Panc1 (cell line): ENCODE measurements around the gene PLCE1. TPM values are rescaled to one million over a fixed set of nuclear protein-coding genes. Genes with fewer than 3 reads are reported as not detected.

Source experiments
- ATAC-seq: fragments of 200-7000 bp; cut with Tn5 transposase; 2 replicates; pipeline ENCODE4 v1.9.1; 2020; ENCODE audit warnings: mild to moderate bottlenecking, moderate library complexity
- BruUV-seq: library from RNA; stranded (reverse); fragments of 400-500 nt; replicated peaks from 2 replicates; lab custom pipeline; 2021; lab: Mats Ljungman, UMichigan
- CTCF ChIA-PET: fragments of 300-600 bp; sonication (Branson Sonifier 250); formaldehyde crosslinking; loops from one replicate; lab custom pipeline; 2022; ENCODE audit warnings: antibody characterized with exemption; lab: Charles Lee
- POLR2A ChIA-PET: fragments of 300-600 bp; sonication (Branson Sonifier 250); formaldehyde crosslinking; loops from one replicate; lab custom pipeline; 2022; ENCODE audit warnings: antibody characterized with exemption; lab: Charles Lee
- DNase-seq: peaks from one replicate; pipeline ENCODE4 v3.0.0-alpha.2; 2010; ENCODE audit warnings: low read depth, low spot score
- H3K27ac ChIP-seq: 2 replicates; pipeline ENCODE4 v1.5.1; 2011; ENCODE audit warnings: mild to moderate bottlenecking, low read length, inconsistent platforms
- H3K27me3 ChIP-seq: fragments of 200-500 bp; sonication (Bioruptor generic); 2 replicates; pipeline ENCODE4 v1.6.0; 2014; ENCODE audit warnings: low read length, inconsistent platforms; ENCODE audit not compliant: control insufficient read depth, insufficient read depth
- H3K36me3 ChIP-seq: fragments of 200-500 bp; sonication (Bioruptor generic); 2 replicates; pipeline ENCODE4 v1.5.1; 2014; ENCODE audit warnings: inconsistent platforms, mild to moderate bottlenecking, low read length, moderate library complexity; ENCODE audit not compliant: control insufficient read depth, insufficient read depth
- H3K4me1 ChIP-seq: 2 replicates; pipeline ENCODE4 v1.5.1; 2011; ENCODE audit warnings: inconsistent platforms, mild to moderate bottlenecking, low read length, moderate library complexity; ENCODE audit not compliant: control insufficient read depth, insufficient read depth
- H3K4me3 ChIP-seq, 2 experiments: 2 replicates each; pipeline ENCODE4 v1.5.1; 2011 to 2012; ENCODE audit warnings: low read depth in 2 of 2, low read length in 2 of 2, mild to moderate bottlenecking in 2 of 2, inconsistent platforms in 1 of 2, moderate library complexity in 1 of 2
- H3K9me3 ChIP-seq: fragments of 200-500 bp; sonication (Bioruptor generic); 2 replicates; pipeline ENCODE4 v1.5.1; 2014; ENCODE audit warnings: low read depth, mild to moderate bottlenecking, inconsistent platforms, low read length, moderate library complexity; ENCODE audit not compliant: control insufficient read depth, insufficient read depth
- POLR2AphosphoS5 ChIP-seq: IDR thresholded peaks from 2 replicates; pipeline ENCODE4 v1.6.1; 2012; ENCODE audit warnings: mild to moderate bottlenecking, low read depth, low read length, moderate library complexity
- SIN3A ChIP-seq: IDR thresholded peaks from 2 replicates; pipeline ENCODE4 v1.6.1; 2012; ENCODE audit warnings: low read depth, mild to moderate bottlenecking, low read length, moderate library complexity, borderline replicate concordance; ENCODE audit not compliant: insufficient read depth
- TCF7L2 ChIP-seq: IDR thresholded peaks from 2 replicates; pipeline ENCODE4 v1.6.1; 2011; ENCODE audit warnings: mild to moderate bottlenecking, low read depth, low read length, inconsistent platforms
- in situ Hi-C: cut with HindIII; loops from 2 replicates; pipeline ENCODE4 v1.10.0; 2016; ENCODE audit warnings: low sequenced_read_pairs, low pct_unique_long_range_greater_than_20kb
- intact Hi-C: fragments of 100-400 bp; cut with micrococcal nuclease; formaldehyde crosslinking; loops from one replicate; pipeline ENCODE4 v1.10.0; 2022; ENCODE audit not compliant: unreplicated experiment
- total RNA-seq: library from RNA; stranded (reverse); gene quantifications from one replicate; pipeline ENCODE4 v1.2.1, GENCODE V29; 2021; ENCODE audit not compliant: unreplicated experiment
- TF ChIP-seq, protein P1 (sequence below), 2 experiments: IDR thresholded peaks; 2 replicates each; pipeline ENCODE4 v1.6.1; 2011 to 2012; ENCODE audit warnings: low read depth in 2 of 2, control low read depth in 1 of 2, low read length in 1 of 2, mild to moderate bottlenecking in 1 of 2, moderate library complexity in 1 of 2; ENCODE audit not compliant: insufficient read depth in 1 of 2
- TF ChIP-seq, protein P2 (sequence below): fragments of 450-650 bp; IDR thresholded peaks from 2 replicates; pipeline ENCODE4 v1.5.1; 2017; ENCODE audit warnings: mild to moderate bottlenecking

Gene PLCE1
- total RNA-seq, 1 experiment from 2014 or later: 39.7 TPM

DNA sequence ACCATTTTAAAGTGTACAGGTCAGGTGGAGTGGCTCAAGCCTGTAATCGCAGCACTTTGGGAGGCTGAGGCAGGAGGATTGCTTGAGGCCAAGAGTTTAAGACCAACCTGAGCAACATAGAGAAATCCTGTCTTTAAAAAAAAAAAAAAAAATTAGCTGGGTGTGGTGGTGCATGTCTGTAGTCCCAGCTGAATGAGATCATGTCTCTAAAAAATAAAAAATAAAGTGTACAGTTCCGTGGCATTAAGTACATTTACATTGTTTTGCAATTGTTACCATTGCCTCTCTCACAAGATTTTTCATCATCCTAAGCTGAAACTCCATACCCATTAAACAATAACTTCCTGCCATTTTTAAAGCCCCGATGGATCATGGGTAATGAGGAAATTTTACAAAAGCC lies 20.6 kb downstream of the PLCE1 start:
- Histone ChIP-seq H3K4me3 (no peak overlapping the region), H3K4me1 (peaks cover 45% of the 10 kb centered on the region), H3K9me3 (no peaks in the 10 kb centered on the region), H3K36me3 (no peaks in the 10 kb centered on the region), H3K27ac (peak overlapping the region; percentile 11; the same call in 1 of the 2 replicates), H3K27me3 (no peaks in the 10 kb centered on the region)
- ChIA-PET POLR2A (interaction anchor here (0.7 kb wide), 1 partner anchor 1432 kb away, joined by 7 read pairs; no protein-coding TSS in a partner anchor), CTCF (no interaction called here)
- intact Hi-C loops: no loop called here
- DNase-seq (no peak), ATAC-seq (no peak)
- BruUV-seq: no TSS peak
- in situ Hi-C loops: no loop called here
- TF ChIP-seq TCF7L2: no peak
- TF ChIP-seq, protein P1, sequence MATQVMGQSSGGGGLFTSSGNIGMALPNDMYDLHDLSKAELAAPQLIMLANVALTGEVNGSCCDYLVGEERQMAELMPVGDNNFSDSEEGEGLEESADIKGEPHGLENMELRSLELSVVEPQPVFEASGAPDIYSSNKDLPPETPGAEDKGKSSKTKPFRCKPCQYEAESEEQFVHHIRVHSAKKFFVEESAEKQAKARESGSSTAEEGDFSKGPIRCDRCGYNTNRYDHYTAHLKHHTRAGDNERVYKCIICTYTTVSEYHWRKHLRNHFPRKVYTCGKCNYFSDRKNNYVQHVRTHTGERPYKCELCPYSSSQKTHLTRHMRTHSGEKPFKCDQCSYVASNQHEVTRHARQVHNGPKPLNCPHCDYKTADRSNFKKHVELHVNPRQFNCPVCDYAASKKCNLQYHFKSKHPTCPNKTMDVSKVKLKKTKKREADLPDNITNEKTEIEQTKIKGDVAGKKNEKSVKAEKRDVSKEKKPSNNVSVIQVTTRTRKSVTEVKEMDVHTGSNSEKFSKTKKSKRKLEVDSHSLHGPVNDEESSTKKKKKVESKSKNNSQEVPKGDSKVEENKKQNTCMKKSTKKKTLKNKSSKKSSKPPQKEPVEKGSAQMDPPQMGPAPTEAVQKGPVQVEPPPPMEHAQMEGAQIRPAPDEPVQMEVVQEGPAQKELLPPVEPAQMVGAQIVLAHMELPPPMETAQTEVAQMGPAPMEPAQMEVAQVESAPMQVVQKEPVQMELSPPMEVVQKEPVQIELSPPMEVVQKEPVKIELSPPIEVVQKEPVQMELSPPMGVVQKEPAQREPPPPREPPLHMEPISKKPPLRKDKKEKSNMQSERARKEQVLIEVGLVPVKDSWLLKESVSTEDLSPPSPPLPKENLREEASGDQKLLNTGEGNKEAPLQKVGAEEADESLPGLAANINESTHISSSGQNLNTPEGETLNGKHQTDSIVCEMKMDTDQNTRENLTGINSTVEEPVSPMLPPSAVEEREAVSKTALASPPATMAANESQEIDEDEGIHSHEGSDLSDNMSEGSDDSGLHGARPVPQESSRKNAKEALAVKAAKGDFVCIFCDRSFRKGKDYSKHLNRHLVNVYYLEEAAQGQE (IDR thresholded peaks at IDR 0.05; ENCODE audit: insufficient read depth in 1 of 2, low read depth in 2 of 2, low read length in 1 of 2): no peak
- no peak for TF ChIP-seq POLR2AphosphoS5
- TF ChIP-seq SIN3A: no peak
- TF ChIP-seq, protein P2, sequence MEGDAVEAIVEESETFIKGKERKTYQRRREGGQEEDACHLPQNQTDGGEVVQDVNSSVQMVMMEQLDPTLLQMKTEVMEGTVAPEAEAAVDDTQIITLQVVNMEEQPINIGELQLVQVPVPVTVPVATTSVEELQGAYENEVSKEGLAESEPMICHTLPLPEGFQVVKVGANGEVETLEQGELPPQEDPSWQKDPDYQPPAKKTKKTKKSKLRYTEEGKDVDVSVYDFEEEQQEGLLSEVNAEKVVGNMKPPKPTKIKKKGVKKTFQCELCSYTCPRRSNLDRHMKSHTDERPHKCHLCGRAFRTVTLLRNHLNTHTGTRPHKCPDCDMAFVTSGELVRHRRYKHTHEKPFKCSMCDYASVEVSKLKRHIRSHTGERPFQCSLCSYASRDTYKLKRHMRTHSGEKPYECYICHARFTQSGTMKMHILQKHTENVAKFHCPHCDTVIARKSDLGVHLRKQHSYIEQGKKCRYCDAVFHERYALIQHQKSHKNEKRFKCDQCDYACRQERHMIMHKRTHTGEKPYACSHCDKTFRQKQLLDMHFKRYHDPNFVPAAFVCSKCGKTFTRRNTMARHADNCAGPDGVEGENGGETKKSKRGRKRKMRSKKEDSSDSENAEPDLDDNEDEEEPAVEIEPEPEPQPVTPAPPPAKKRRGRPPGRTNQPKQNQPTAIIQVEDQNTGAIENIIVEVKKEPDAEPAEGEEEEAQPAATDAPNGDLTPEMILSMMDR: no peak

DNA sequence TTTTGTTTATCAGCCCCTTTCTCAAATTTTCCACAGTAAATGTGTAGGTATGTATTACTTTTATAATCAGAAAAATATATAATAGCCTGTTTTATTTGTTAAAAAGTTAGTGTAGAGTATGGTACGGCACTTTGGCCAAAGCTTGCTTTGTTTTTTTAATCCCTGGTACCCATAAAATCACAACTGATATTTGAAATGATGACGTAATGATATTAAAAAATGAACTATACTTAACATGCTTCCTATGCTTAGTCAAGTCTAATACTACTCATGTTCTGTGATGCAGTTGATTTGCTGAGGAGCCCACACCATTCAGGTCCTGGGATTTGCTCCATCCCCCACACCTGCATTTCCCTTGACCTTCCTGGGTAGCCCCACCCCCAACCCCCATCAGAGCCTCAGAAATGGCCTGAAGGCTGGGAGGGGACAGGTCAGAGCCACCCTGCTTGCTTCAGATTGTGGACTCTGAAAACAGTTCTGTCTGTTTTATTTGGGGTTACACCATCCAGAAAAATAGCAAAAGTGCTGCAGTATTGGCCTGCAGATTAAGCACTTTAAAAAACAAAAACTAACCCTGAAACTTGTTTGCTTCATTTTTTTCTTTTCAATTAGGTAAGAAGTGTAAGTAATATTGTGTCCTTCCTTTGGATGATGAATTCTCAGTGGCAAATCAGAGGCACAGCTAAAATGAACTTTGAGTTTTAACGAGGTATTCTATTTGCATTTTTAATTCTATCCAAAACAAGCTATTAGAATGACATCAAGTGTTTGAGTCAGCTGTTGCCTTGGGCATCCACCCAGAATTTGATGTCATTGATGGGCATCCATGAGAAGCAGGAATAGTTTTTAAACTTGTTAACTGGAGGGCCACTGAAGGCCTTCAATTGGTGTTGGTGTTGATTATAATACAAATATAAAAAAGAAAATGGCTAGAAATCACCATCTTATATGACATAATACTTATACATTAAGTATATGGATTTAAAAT lies 23.3 kb downstream of the PLCE1 start:
- no peak overlapping the region for H3K27ac ChIP-seq
- no peaks in the 10 kb centered on the region for H3K27me3 ChIP-seq
- POLR2A ChIA-PET: no interaction called here
- CTCF ChIA-PET: no interaction called here
- peaks cover 41% of the 10 kb centered on the region for H3K4me1 ChIP-seq
- DNase-seq (no peak), ATAC-seq (no peak)
- H3K9me3 ChIP-seq: peaks cover 5% of the 10 kb centered on the region; the same call in 1 of the 2 replicates
- TF ChIP-seq TCF7L2 (no peak), POLR2AphosphoS5 (no peak), SIN3A (no peak)
- TF ChIP-seq, protein P2: no peak
- TF ChIP-seq, protein P1 (IDR thresholded peaks at IDR 0.05; ENCODE audit: insufficient read depth in 1 of 2, low read depth in 2 of 2, low read length in 1 of 2): no peak
- H3K36me3 ChIP-seq: no peaks in the 10 kb centered on the region
- intact Hi-C loops (no loop called here), in situ Hi-C loops (no loop called here)
- no peak overlapping the region for H3K4me3 ChIP-seq
- no TSS peak for BruUV-seq
